SU-DHL-6 (cell line): ENCODE results near the gene PMM2.
"Not testable (repeated sequence)": the region's sequence is repeated elsewhere in the genome, so short reads cannot be mapped to it uniquely, and the experiment has no call there.

Experiments
- H2AFZ ChIP-seq: fragments of 200-600 bp; sonication (generic); 2 replicates; pipeline ENCODE4 v1.6.1; 2014; ENCODE audit warnings: low read depth, mild to moderate bottlenecking, moderate library complexity, mixed read lengths, antibody characterized with exemption, low read length; ENCODE audit not compliant: severe bottlenecking
- H3F3A ChIP-seq: fragments of 200-600 bp; shearing (Covaris generic); 2 replicates; pipeline ENCODE4 v1.6.0; 2016; ENCODE audit warnings: antibody characterized with exemption, mild to moderate bottlenecking; ENCODE audit not compliant: insufficient read depth
- H3K27ac ChIP-seq: fragments of 200-600 bp; sonication (generic); 2 replicates; pipeline ENCODE4 v1.5.1; 2016; ENCODE audit warnings: low read depth, mild to moderate bottlenecking, low read length, moderate library complexity, mixed read lengths
- H3K27me3 ChIP-seq: fragments of 200-600 bp; sonication (generic), shearing (Covaris generic); 2 replicates; pipeline ENCODE4 v1.6.0; 2014; ENCODE audit warnings: mild to moderate bottlenecking, low read length
- H3K36me3 ChIP-seq: fragments of 200-600 bp; sonication (generic); 2 replicates; pipeline ENCODE4 v1.6.1; 2014; ENCODE audit warnings: mild to moderate bottlenecking, low read length, mixed read lengths
- H3K4me2 ChIP-seq: fragments of 300-600, 200-600 bp; shearing (Covaris generic), sonication (generic); 2 replicates; pipeline ENCODE4 v1.6.0; 2014; ENCODE audit warnings: low read length, low read depth, mild to moderate bottlenecking; ENCODE audit not compliant: poor library complexity, severe bottlenecking
- H3K4me3 ChIP-seq: fragments of 200-600 bp; sonication (generic); 2 replicates; pipeline ENCODE4 v1.5.1; 2014; ENCODE audit warnings: antibody characterized with exemption, low read length, mild to moderate bottlenecking, mixed read lengths; ENCODE audit not compliant: insufficient read depth, poor library complexity, severe bottlenecking
- H3K79me2 ChIP-seq: fragments of 200-600 bp; sonication (generic); 2 replicates; pipeline ENCODE4 v1.6.1; 2014; ENCODE audit warnings: mild to moderate bottlenecking, low read length, moderate library complexity; ENCODE audit not compliant: insufficient read depth
- H3K9ac ChIP-seq: fragments of 200-600 bp; sonication (generic); 2 replicates; pipeline ENCODE4 v1.7.0; 2014; ENCODE audit warnings: mild to moderate bottlenecking, low read length
- H3K9me2 ChIP-seq: fragments of 200-600 bp; sonication (generic); replicated peaks from 2 replicates; pipeline ENCODE4 v1.6.1; 2014; ENCODE audit warnings: low read length; ENCODE audit not compliant: insufficient read depth
- H3K9me3 ChIP-seq: fragments of 200-600 bp; sonication (generic); 2 replicates; pipeline ENCODE4 v1.6.1; 2014; ENCODE audit warnings: low read length, mixed read lengths; ENCODE audit not compliant: insufficient read depth
- H4K20me1 ChIP-seq: fragments of 200-600 bp; sonication (generic); 2 replicates; pipeline ENCODE4 v1.6.1; 2014; ENCODE audit warnings: low read depth, mild to moderate bottlenecking, antibody characterized with exemption, low read length, moderate library complexity, mixed read lengths
- EZH2phosphoT487 ChIP-seq: fragments of 200-600 bp; sonication (generic), shearing (Covaris generic); conservative IDR thresholded peaks from 2 replicates; pipeline ENCODE4 v1.6.1; 2018; ENCODE audit warnings: mild to moderate bottlenecking, antibody characterized with exemption, low read length, moderate library complexity, mixed read lengths
- TF ChIP-seq, protein P1 (sequence below): fragments of 200-600 bp; sonication (generic); IDR thresholded peaks from one replicate; pipeline ENCODE4 v1.5.1; 2017; ENCODE audit warnings: antibody characterized with exemption, mild to moderate bottlenecking, low read length, moderate library complexity; ENCODE audit not compliant: insufficient read depth, poor library complexity, severe bottlenecking

The PMM2 gene

GRCh38 chr16:8785408-8785807 lies 12.2 kb upstream of the PMM2 start:
- Histone ChIP-seq H3K27ac (no peak overlapping the region), H3F3A (no peaks in the 10 kb centered on the region), H3K9ac (no peak overlapping the region), H2AFZ (no peak overlapping the region), H3K27me3 (no peaks in the 10 kb centered on the region), H3K36me3 (no peaks in the 10 kb centered on the region), H3K4me2 (no peak overlapping the region), H3K9me2 (no peaks in the 10 kb centered on the region), H3K79me2 (no peaks in the 10 kb centered on the region), H3K9me3 (no peaks in the 10 kb centered on the region), H4K20me1 (no peaks in the 10 kb centered on the region), H3K4me3 (no peak overlapping the region)
- TF ChIP-seq EZH2phosphoT487: no peak
- TF ChIP-seq, protein P1, sequence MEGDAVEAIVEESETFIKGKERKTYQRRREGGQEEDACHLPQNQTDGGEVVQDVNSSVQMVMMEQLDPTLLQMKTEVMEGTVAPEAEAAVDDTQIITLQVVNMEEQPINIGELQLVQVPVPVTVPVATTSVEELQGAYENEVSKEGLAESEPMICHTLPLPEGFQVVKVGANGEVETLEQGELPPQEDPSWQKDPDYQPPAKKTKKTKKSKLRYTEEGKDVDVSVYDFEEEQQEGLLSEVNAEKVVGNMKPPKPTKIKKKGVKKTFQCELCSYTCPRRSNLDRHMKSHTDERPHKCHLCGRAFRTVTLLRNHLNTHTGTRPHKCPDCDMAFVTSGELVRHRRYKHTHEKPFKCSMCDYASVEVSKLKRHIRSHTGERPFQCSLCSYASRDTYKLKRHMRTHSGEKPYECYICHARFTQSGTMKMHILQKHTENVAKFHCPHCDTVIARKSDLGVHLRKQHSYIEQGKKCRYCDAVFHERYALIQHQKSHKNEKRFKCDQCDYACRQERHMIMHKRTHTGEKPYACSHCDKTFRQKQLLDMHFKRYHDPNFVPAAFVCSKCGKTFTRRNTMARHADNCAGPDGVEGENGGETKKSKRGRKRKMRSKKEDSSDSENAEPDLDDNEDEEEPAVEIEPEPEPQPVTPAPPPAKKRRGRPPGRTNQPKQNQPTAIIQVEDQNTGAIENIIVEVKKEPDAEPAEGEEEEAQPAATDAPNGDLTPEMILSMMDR: no peak

DNA sequence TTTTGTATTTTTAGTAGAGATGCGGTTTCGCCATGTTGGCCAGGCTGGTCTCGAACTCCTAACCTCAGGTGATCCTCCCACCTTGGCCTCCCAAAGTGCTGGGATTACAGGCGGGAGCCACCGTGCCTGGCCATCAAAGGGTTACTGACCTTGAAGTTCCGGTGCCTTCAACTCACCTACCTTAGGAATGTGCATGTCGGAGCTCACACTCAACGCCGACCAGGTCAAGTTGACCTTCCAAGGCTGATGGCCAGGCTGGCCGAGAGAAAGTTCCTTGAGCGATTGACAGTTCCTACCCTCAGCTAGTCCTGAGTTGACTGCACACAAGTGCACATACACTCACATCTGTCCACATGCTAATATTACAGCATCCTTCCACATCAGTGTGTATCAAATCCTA lies 11.3 kb upstream of the PMM2 start:
- H3K36me3 ChIP-seq, H3K4me2 ChIP-seq, H3K4me3 ChIP-seq, H3K79me2 ChIP-seq, H3K9ac ChIP-seq, H3K9me2 ChIP-seq, H3K9me3 ChIP-seq, H3F3A ChIP-seq, H2AFZ ChIP-seq, H3K27ac ChIP-seq, H4K20me1 ChIP-seq, H3K27me3 ChIP-seq: not testable (repeated sequence)

GRCh38 chr16:8788578-8789172 lies 9.0 kb upstream of the PMM2 start:
- H3K4me2 ChIP-seq: no peak overlapping the region
- no peaks in the 10 kb centered on the region for H3K27me3 ChIP-seq
- no peaks in the 10 kb centered on the region for H3K9me3 ChIP-seq
- H3K9me2 ChIP-seq: no peaks in the 10 kb centered on the region
- no peak overlapping the region for H3K9ac ChIP-seq
- no peak overlapping the region for H3K27ac ChIP-seq
- H3F3A ChIP-seq: no peaks in the 10 kb centered on the region
- TF ChIP-seq EZH2phosphoT487: no peak
- TF ChIP-seq, protein P1: no peak
- no peaks in the 10 kb centered on the region for H3K79me2 ChIP-seq
- H3K4me3 ChIP-seq: no peak overlapping the region
- no peak overlapping the region for H2AFZ ChIP-seq
- no peaks in the 10 kb centered on the region for H3K36me3 ChIP-seq
- no peaks in the 10 kb centered on the region for H4K20me1 ChIP-seq

- TF ChIP-seq, protein P1: no peak
- TF ChIP-seq EZH2phosphoT487: no peak
- no peaks in the 10 kb centered on the region for H3K27me3 ChIP-seq
- H3K9me2 ChIP-seq: no peaks in the 10 kb centered on the region
- H3K9ac ChIP-seq: no peak overlapping the region
- H4K20me1 ChIP-seq: no peaks in the 10 kb centered on the region; the same call in 1 of the 2 replicates
- no peak overlapping the region for H3K4me3 ChIP-seq
- H3K9me3 ChIP-seq: no peaks in the 10 kb centered on the region
- H3K27ac ChIP-seq: no peak overlapping the region
- no peaks in the 10 kb centered on the region for H3K36me3 ChIP-seq
- no peak overlapping the region for H3K4me2 ChIP-seq
- H3F3A ChIP-seq: no peaks in the 10 kb centered on the region
- no peak overlapping the region for H2AFZ ChIP-seq
- peaks cover 46% of the 10 kb centered on the region for H3K79me2 ChIP-seq
These were observed 2.5 kb upstream of the PMM2 start for GRCh38 chr16:8795091-8795490.
